Measurements from ENCODE around the gene S100A5.

Gene S100A5

GRCh38 chr1:153561466-153561985, 20.8 kb upstream of the S100A5 start:
- H3K27ac ChIP-seq (ENCODE audit: low read length): no peak overlapping the region
- H3K79me2 ChIP-seq (ENCODE audit: low read length): no peaks in the 10 kb centered on the region
- no peaks in the 10 kb centered on the region for H3K36me3 ChIP-seq (replicated peaks; ENCODE audit: insufficient read depth, low read length)

GRCh38 chr1:153560771-153561465, 20.2 kb upstream of the S100A5 start:
- Histone ChIP-seq H3K4me1 (ENCODE audit: low read length) (no peaks in the 10 kb centered on the region), H4K20me1 (ENCODE audit: insufficient read depth, low read length) (no peaks in the 10 kb centered on the region), H3K36me3 (replicated peaks; ENCODE audit: insufficient read depth, low read length) (no peaks in the 10 kb centered on the region), H3K9ac (ENCODE audit: low read length) (no peak overlapping the region), H3K4me3 (ENCODE audit: low read length) (no peak overlapping the region), H3K9me3 (replicated peaks; ENCODE audit: insufficient read depth, low read length) (no peaks in the 10 kb centered on the region), H3K9me2 (replicated peaks; ENCODE audit: insufficient read depth, low read length) (no peaks in the 10 kb centered on the region), H2AFZ (ENCODE audit: low read length) (no peak overlapping the region), H3K79me2 (ENCODE audit: low read length) (no peaks in the 10 kb centered on the region), H3K27ac (ENCODE audit: low read length) (no peak overlapping the region), H3K4me2 (ENCODE audit: low read depth, low read length) (no peak overlapping the region), H3F3A (ENCODE audit: insufficient read depth, low read length) (no peaks in the 10 kb centered on the region), H3K27me3 (replicated peaks; ENCODE audit: insufficient read depth, low read length) (no peaks in the 10 kb centered on the region)
- no peak for DNase-seq
- TF ChIP-seq EZH2 (optimal IDR thresholded peaks at IDR 0.05; ENCODE audit: low read depth, low read length) (no peak), CTCF (IDR thresholded peaks at IDR 0.05; ENCODE audit: low read length) (no peak), EZH2phosphoT487 (IDR thresholded peaks at IDR 0.05; ENCODE audit: low read length) (no peak)

More at GRCh38 chr1:153561466-153561985, 20.8 kb upstream of the S100A5 start:
- Histone ChIP-seq H4K20me1 (ENCODE audit: insufficient read depth, low read length) (no peaks in the 10 kb centered on the region), H3K4me2 (ENCODE audit: low read depth, low read length) (no peak overlapping the region), H3K4me3 (ENCODE audit: low read length) (no peak overlapping the region), H3K4me1 (ENCODE audit: low read length) (peaks cover 3% of the 10 kb centered on the region), H3K9me2 (replicated peaks; ENCODE audit: insufficient read depth, low read length) (no peaks in the 10 kb centered on the region), H3F3A (ENCODE audit: insufficient read depth, low read length) (no peaks in the 10 kb centered on the region), H3K9ac (ENCODE audit: low read length) (no peak overlapping the region), H3K9me3 (replicated peaks; ENCODE audit: insufficient read depth, low read length) (no peaks in the 10 kb centered on the region), H2AFZ (ENCODE audit: low read length) (no peak overlapping the region), H3K27me3 (replicated peaks; ENCODE audit: insufficient read depth, low read length) (no peaks in the 10 kb centered on the region)
- no peak for DNase-seq
- no peak for TF ChIP-seq CTCF (IDR thresholded peaks at IDR 0.05; ENCODE audit: low read length)
- TF ChIP-seq EZH2 (optimal IDR thresholded peaks at IDR 0.05; ENCODE audit: low read depth, low read length): no peak
- no peak for TF ChIP-seq EZH2phosphoT487 (IDR thresholded peaks at IDR 0.05; ENCODE audit: low read length)

- Histone ChIP-seq H3K4me3 (ENCODE audit: low read length) (no peak overlapping the region), H3K79me2 (ENCODE audit: low read length) (no peaks in the 10 kb centered on the region), H2AFZ (ENCODE audit: low read length) (no peak overlapping the region), H3K27me3 (replicated peaks; ENCODE audit: insufficient read depth, low read length) (no peaks in the 10 kb centered on the region), H3K9me2 (replicated peaks; ENCODE audit: insufficient read depth, low read length) (no peaks in the 10 kb centered on the region), H3K9me3 (replicated peaks; ENCODE audit: insufficient read depth, low read length) (no peaks in the 10 kb centered on the region), H3K4me1 (ENCODE audit: low read length) (no peaks in the 10 kb centered on the region), H4K20me1 (ENCODE audit: insufficient read depth, low read length) (no peaks in the 10 kb centered on the region), H3K9ac (ENCODE audit: low read length) (no peak overlapping the region), H3K36me3 (replicated peaks; ENCODE audit: insufficient read depth, low read length) (no peaks in the 10 kb centered on the region), H3K27ac (ENCODE audit: low read length) (no peak overlapping the region), H3F3A (ENCODE audit: insufficient read depth, low read length) (no peaks in the 10 kb centered on the region), H3K4me2 (ENCODE audit: low read depth, low read length) (no peak overlapping the region)
- TF ChIP-seq EZH2phosphoT487 (IDR thresholded peaks at IDR 0.05; ENCODE audit: low read length): no peak
- TF ChIP-seq CTCF (IDR thresholded peaks at IDR 0.05; ENCODE audit: low read length): no peak
- no peak for TF ChIP-seq EZH2 (optimal IDR thresholded peaks at IDR 0.05; ENCODE audit: low read depth, low read length)
- DNase-seq: no peak
These were observed 19.5 kb upstream of the S100A5 start for GRCh38 chr1:153560241-153560640.

All from MM.1S (cell line).